Type B pancreatic cell (in vitro differentiated cells): ENCODE data around the gene TOMM34. TPM values are rescaled to one million over a fixed set of nuclear protein-coding genes. Genes with fewer than 3 reads are reported as not detected.

Source experiments
- DNase-seq: peaks from one replicate; pipeline ENCODE4 v3.0.0; 2021; ENCODE audit warnings: mixed read lengths; ENCODE audit not compliant: unreplicated experiment; ENCODE audit errors: extremely low spot score
- H3K27ac Mint-ChIP-seq: 2 replicates; pipeline ENCODE4 v1.8.0; 2021; ENCODE audit warnings: mild to moderate bottlenecking, mixed read lengths
- H3K27me3 Mint-ChIP-seq: 2 replicates; pipeline ENCODE4 v1.8.0; 2021; ENCODE audit warnings: mixed read lengths
- H3K36me3 Mint-ChIP-seq: 2 replicates; pipeline ENCODE4 v1.8.0; 2021; ENCODE audit warnings: mixed read lengths
- H3K4me1 Mint-ChIP-seq: one replicate; pipeline ENCODE4 v1.8.0; 2021; ENCODE audit warnings: mixed read lengths; ENCODE audit not compliant: unreplicated experiment
- H3K4me3 Mint-ChIP-seq: 2 replicates; pipeline ENCODE4 v1.8.0; 2021; ENCODE audit warnings: mild to moderate bottlenecking, mixed read lengths
- H3K9me3 Mint-ChIP-seq: 2 replicates; pipeline ENCODE4 v1.8.0; 2021; ENCODE audit warnings: mixed read lengths
- total RNA-seq: library from RNA; stranded (reverse); gene quantifications from 2 replicates; pipeline ENCODE4 v1.2.1, GENCODE V29; 2021; ENCODE audit warnings: low replicate concordance
- TF ChIP-seq, protein P1 (sequence below): fragments of 200-600 bp; sonication (generic); conservative IDR thresholded peaks from 2 replicates; pipeline ENCODE4 v1.5.0; 2021; ENCODE audit warnings: antibody characterized with exemption, mild to moderate bottlenecking

The TOMM34 gene
- total RNA-seq, 1 donor from 2014 or later, result 42.8 TPM

DNA sequence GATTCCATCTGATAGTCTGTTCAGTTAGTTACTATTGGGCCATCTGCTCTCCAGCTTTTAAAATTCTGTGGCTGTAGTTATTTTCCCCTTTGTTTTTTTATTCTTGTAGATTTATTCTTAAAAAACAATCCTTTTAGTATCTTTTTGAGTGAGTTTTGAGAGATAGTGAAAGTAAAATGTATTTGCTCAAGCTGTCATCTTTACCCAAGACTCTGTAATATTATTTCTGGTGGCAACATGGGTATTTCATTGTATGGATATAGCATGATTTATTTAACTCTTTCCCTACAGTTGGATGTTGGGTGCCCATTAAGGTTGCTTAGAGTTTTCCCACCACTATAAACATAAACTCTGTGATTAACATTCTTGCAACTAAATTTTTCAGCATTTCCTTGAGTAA is 30.8 kb upstream of the TOMM34 start:
- Mint-ChIP-seq H3K36me3 (peaks cover 17% of the 10 kb centered on the region), H3K9me3 (no peaks in the 10 kb centered on the region), H3K27me3 (no peaks in the 10 kb centered on the region), H3K27ac (no peak overlapping the region), H3K4me3 (no peak overlapping the region), H3K4me1 (peaks cover 6% of the 10 kb centered on the region)
- TF ChIP-seq, protein P1, sequence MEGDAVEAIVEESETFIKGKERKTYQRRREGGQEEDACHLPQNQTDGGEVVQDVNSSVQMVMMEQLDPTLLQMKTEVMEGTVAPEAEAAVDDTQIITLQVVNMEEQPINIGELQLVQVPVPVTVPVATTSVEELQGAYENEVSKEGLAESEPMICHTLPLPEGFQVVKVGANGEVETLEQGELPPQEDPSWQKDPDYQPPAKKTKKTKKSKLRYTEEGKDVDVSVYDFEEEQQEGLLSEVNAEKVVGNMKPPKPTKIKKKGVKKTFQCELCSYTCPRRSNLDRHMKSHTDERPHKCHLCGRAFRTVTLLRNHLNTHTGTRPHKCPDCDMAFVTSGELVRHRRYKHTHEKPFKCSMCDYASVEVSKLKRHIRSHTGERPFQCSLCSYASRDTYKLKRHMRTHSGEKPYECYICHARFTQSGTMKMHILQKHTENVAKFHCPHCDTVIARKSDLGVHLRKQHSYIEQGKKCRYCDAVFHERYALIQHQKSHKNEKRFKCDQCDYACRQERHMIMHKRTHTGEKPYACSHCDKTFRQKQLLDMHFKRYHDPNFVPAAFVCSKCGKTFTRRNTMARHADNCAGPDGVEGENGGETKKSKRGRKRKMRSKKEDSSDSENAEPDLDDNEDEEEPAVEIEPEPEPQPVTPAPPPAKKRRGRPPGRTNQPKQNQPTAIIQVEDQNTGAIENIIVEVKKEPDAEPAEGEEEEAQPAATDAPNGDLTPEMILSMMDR, result no peak
- no peak for DNase-seq

DNA sequence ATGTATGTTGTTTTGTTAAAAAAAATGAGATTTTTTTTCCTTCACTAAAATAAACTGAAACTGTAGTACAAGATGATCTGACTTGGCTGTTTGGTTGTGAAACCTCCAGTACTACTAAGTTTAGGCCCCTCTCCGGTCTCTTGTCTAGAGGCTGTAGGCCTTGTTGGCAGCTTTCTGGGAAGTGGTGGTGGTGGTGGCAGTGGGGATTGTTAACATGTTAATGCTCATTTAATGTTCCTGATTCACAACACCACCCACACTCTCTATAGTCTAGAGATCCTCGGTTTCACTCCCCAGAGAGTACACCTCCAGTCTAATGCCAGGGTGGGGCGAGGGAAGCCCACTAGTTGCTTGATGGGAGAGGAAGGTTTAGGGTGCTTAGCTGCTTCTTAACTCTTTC is 30.2 kb upstream of the TOMM34 start:
- Mint-ChIP-seq H3K4me1 (peaks cover 6% of the 10 kb centered on the region), H3K9me3 (no peaks in the 10 kb centered on the region), H3K36me3 (peaks cover 13% of the 10 kb centered on the region), H3K27ac (no peak overlapping the region), H3K27me3 (no peaks in the 10 kb centered on the region), H3K4me3 (no peak overlapping the region)
- TF ChIP-seq, protein P1, result no peak
- no peak for DNase-seq

GRCh38 chr20:44988631-44989171 is 28.5 kb upstream of the TOMM34 start:
- TF ChIP-seq, protein P1, result no peak
- Mint-ChIP-seq H3K9me3 (no peaks in the 10 kb centered on the region), H3K27ac (no peak overlapping the region), H3K36me3 (peaks cover 13% of the 10 kb centered on the region), H3K4me3 (no peak overlapping the region), H3K4me1 (peaks cover 6% of the 10 kb centered on the region), H3K27me3 (no peaks in the 10 kb centered on the region)
- no peak for DNase-seq

GRCh38 chr20:44983093-44983674 is 23.0 kb upstream of the TOMM34 start:
- no peaks in the 10 kb centered on the region for H3K4me1 Mint-ChIP-seq
- H3K27ac Mint-ChIP-seq, result no peak overlapping the region

GRCh38 chr20:44981736-44982406 is 21.7 kb upstream of the TOMM34 start:
- Mint-ChIP-seq H3K4me3 (no peak overlapping the region), H3K27me3 (no peaks in the 10 kb centered on the region), H3K36me3 (peaks cover 13% of the 10 kb centered on the region), H3K4me1 (no peaks in the 10 kb centered on the region), H3K27ac (no peak overlapping the region), H3K9me3 (no peaks in the 10 kb centered on the region)
- TF ChIP-seq, protein P1, result no peak
- no peak for DNase-seq

More at GRCh38 chr20:44983093-44983674, 23.0 kb upstream of the TOMM34 start:
- TF ChIP-seq, protein P1, result no peak
- Mint-ChIP-seq H3K9me3 (no peaks in the 10 kb centered on the region), H3K27me3 (no peaks in the 10 kb centered on the region), H3K4me3 (no peak overlapping the region), H3K36me3 (peaks cover 13% of the 10 kb centered on the region)
- no peak for DNase-seq
